Measurements from ENCODE around the gene KBTBD13.
"Not testable (repeated sequence)": the region's sequence is repeated elsewhere in the genome, so short reads cannot be mapped to it uniquely, and the experiment has no call there.

Gene KBTBD13

GRCh38 chr15:65076486-65077290, at the start of gene KBTBD13:
TSS of gene KBTBD13 (plus strand) at chr15:65076746. CDS start at chr15:65076816, 70 bp downstream.
- DNase-seq (ENCODE audit: low spot score) = no peak

- no peak for DNase-seq (ENCODE audit: low spot score)
Observed at GRCh38 chr15:65026756-65027155, 49.8 kb upstream of the KBTBD13 start.

GRCh38 chr15:65027593-65027992, 49.0 kb upstream of the KBTBD13 start:
- DNase-seq (ENCODE audit: low spot score) = no peak

GRCh38 chr15:65028338-65028737, 48.2 kb upstream of the KBTBD13 start:
- DNase-seq (ENCODE audit: low spot score) = no peak

GRCh38 chr15:65028921-65029735, 47.4 kb upstream of the KBTBD13 start, which contains the start of gene MTFMT:
TSS of gene MTFMT (minus strand) at chr15:65029639. CDS start at chr15:65029613, 26 bp downstream.
- DNase-seq (ENCODE audit: low spot score) = peak; percentile 69

GRCh38 chr15:65029736-65030208, 46.8 kb upstream of the KBTBD13 start:
- no peak for DNase-seq (ENCODE audit: low spot score)

GRCh38 chr15:65032801-65033537, 43.6 kb upstream of the KBTBD13 start:
- peak; percentile 85 for DNase-seq (ENCODE audit: low spot score)

- DNase-seq (ENCODE audit: low spot score) = peak; percentile 44
Observed at GRCh38 chr15:65033659-65034269, 42.8 kb upstream of the KBTBD13 start.

GRCh38 chr15:65034719-65035118, 41.8 kb upstream of the KBTBD13 start:
- DNase-seq (ENCODE audit: low spot score) = no peak

GRCh38 chr15:65037309-65037708, 39.2 kb upstream of the KBTBD13 start:
- DNase-seq (ENCODE audit: low spot score) = no peak

GRCh38 chr15:65038428-65038827, 38.1 kb upstream of the KBTBD13 start:
- DNase-seq (ENCODE audit: low spot score) = no peak

- DNase-seq (ENCODE audit: low spot score) = peak; percentile 26
Observed at GRCh38 chr15:65038836-65039235, 37.7 kb upstream of the KBTBD13 start.

- no peak for DNase-seq (ENCODE audit: low spot score)
Observed at GRCh38 chr15:65040461-65040860, 36.1 kb upstream of the KBTBD13 start.

GRCh38 chr15:65041787-65042186, 34.8 kb upstream of the KBTBD13 start:
- DNase-seq (ENCODE audit: low spot score) = no peak

- peak; percentile 37 for DNase-seq (ENCODE audit: low spot score)
Observed at GRCh38 chr15:65042776-65043327, 33.7 kb upstream of the KBTBD13 start.

GRCh38 chr15:65044218-65044617, 32.3 kb upstream of the KBTBD13 start:
- DNase-seq (ENCODE audit: low spot score) = not testable (repeated sequence)

GRCh38 chr15:65044724-65045481, 31.6 kb upstream of the KBTBD13 start, which contains the start of gene SLC51B:
TSS of gene SLC51B (plus strand) at chr15:65045387. CDS start at chr15:65050005, 4,618 bp downstream.
- DNase-seq (ENCODE audit: low spot score) = no peak

- DNase-seq (ENCODE audit: low spot score) = no peak
Observed at GRCh38 chr15:65048241-65048640, 28.3 kb upstream of the KBTBD13 start.

- peak; percentile 83 for DNase-seq (ENCODE audit: low spot score)
Observed at GRCh38 chr15:65049418-65049840, 27.1 kb upstream of the KBTBD13 start.

- no peak for DNase-seq (ENCODE audit: low spot score)
Observed at GRCh38 chr15:65050270-65050669, 26.3 kb upstream of the KBTBD13 start.

Measured in kidney capillary endothelial cell (primary cell).